Measurements from ENCODE around the gene KIF14.

Gene KIF14

GRCh38 chr1:200620273-200621131 is at the start of gene KIF14:
TSS of gene KIF14 (minus strand) at chr1:200620751. CDS start at chr1:200618723, 2,028 bp downstream.
- TF ChIP-seq EZH2phosphoT487 (IDR thresholded peaks at IDR 0.05; ENCODE audit: low read depth) (no peak), CTCF (IDR thresholded peaks at IDR 0.05; ENCODE audit: low read depth, low read length) (no peak)
- Histone ChIP-seq H3K9me3 (ENCODE audit: insufficient read depth, low read length) (no peaks in the 10 kb centered on the region), H3K4me2 (ENCODE audit: low read length) (peak within 1 kb of the TSS; percentile 78), H3K36me3 (replicated peaks; ENCODE audit: low read depth, low read length) (peaks cover 18% of the 10 kb centered on the region), H3K4me3 (ENCODE audit: low read length) (peak within 1 kb of the TSS; percentile 79), H2AFZ (ENCODE audit: low read depth, low read length) (peak within 1 kb of the TSS; percentile 90), H4K20me1 (ENCODE audit: insufficient read depth, low read length) (no peaks in the 10 kb centered on the region), H3K9ac (ENCODE audit: low read length) (peak within 1 kb of the TSS; percentile 77), H3K79me2 (ENCODE audit: low read length) (peaks cover 8% of the 10 kb centered on the region; the same call in 1 of the 2 replicates), H3K27me3 (ENCODE audit: low read depth, low read length) (no peaks in the 10 kb centered on the region), H3K27ac (ENCODE audit: low read length) (peak within 1 kb of the TSS; percentile 63), H3K4me1 (ENCODE audit: low read length) (peaks cover 27% of the 10 kb centered on the region)

GRCh38 chr1:200669314-200670241 is 49.0 kb upstream of the KIF14 start, which contains the start of gene DDX59:
TSS of gene DDX59 (minus strand) at chr1:200669907. CDS start at chr1:200666740, 3,167 bp downstream.
- H3K9me3 ChIP-seq (ENCODE audit: insufficient read depth, low read length): no peaks in the 10 kb centered on the region
- H3K4me3 ChIP-seq (ENCODE audit: low read length): peak within 1 kb of the TSS; percentile 95
- H3K27ac ChIP-seq (ENCODE audit: low read length): peak within 1 kb of the TSS; percentile 86
- H2AFZ ChIP-seq (ENCODE audit: low read depth, low read length): peak within 1 kb of the TSS; percentile 92
- peaks cover 15% of the 10 kb centered on the region for H3K4me1 ChIP-seq (ENCODE audit: low read length)
- H3K4me2 ChIP-seq (ENCODE audit: low read length): peak within 1 kb of the TSS; percentile 95
- H3K9ac ChIP-seq (ENCODE audit: low read length): peak within 1 kb of the TSS; percentile 98
- peaks cover 14% of the 10 kb centered on the region for H3K36me3 ChIP-seq (replicated peaks; ENCODE audit: low read depth, low read length)
- TF ChIP-seq CTCF (IDR thresholded peaks at IDR 0.05; ENCODE audit: low read depth, low read length) (no peak), EZH2phosphoT487 (IDR thresholded peaks at IDR 0.05; ENCODE audit: low read depth) (no peak)
- H3K79me2 ChIP-seq (ENCODE audit: low read length): peaks cover 33% of the 10 kb centered on the region
- H4K20me1 ChIP-seq (ENCODE audit: insufficient read depth, low read length): peaks cover 7% of the 10 kb centered on the region; the same call in 1 of the 2 replicates
- no peaks in the 10 kb centered on the region for H3K27me3 ChIP-seq (ENCODE audit: low read depth, low read length)

- Histone ChIP-seq H3K4me3 (ENCODE audit: low read length) (peak overlapping the region; percentile 95), H3K4me2 (ENCODE audit: low read length) (peak overlapping the region; percentile 95), H3K9me3 (ENCODE audit: insufficient read depth, low read length) (no peaks in the 10 kb centered on the region), H3K9ac (ENCODE audit: low read length) (peak overlapping the region; percentile 98), H2AFZ (ENCODE audit: low read depth, low read length) (peak overlapping the region; percentile 80; the same call in 1 of the 2 replicates), H3K27me3 (ENCODE audit: low read depth, low read length) (no peaks in the 10 kb centered on the region), H3K36me3 (replicated peaks; ENCODE audit: low read depth, low read length) (peaks cover 22% of the 10 kb centered on the region), H3K27ac (ENCODE audit: low read length) (peak overlapping the region; percentile 86), H4K20me1 (ENCODE audit: insufficient read depth, low read length) (peaks cover 12% of the 10 kb centered on the region), H3K79me2 (ENCODE audit: low read length) (peaks cover 33% of the 10 kb centered on the region), H3K4me1 (ENCODE audit: low read length) (peaks cover 15% of the 10 kb centered on the region)
- TF ChIP-seq EZH2phosphoT487 (IDR thresholded peaks at IDR 0.05; ENCODE audit: low read depth): no peak
- TF ChIP-seq CTCF (IDR thresholded peaks at IDR 0.05; ENCODE audit: low read depth, low read length): no peak
These were observed 48.2 kb upstream of the KIF14 start for GRCh38 chr1:200668514-200669313.

Data from OCI-LY3 (cell line).